IPS-18c (cell line): Measurements from ENCODE around the gene DGKH.
"Not testable (repeated sequence)": the region's sequence is repeated elsewhere in the genome, so short reads cannot be mapped to it uniquely, and the experiment has no call there.

ENCODE experiments used
- H3K4me3 ChIP-seq: 2 replicates; pipeline ENCODE4 v1.7.0; 2013; ENCODE audit warnings: low read depth, mild to moderate bottlenecking, low read length, moderate library complexity; ENCODE audit not compliant: insufficient read depth
- H3K9me3 ChIP-seq: one replicate; pipeline ENCODE4 v1.6.1; 2013; ENCODE audit warnings: mild to moderate bottlenecking, low read length, moderate library complexity; ENCODE audit not compliant: control insufficient read depth, insufficient read depth

Gene DGKH

DNA sequence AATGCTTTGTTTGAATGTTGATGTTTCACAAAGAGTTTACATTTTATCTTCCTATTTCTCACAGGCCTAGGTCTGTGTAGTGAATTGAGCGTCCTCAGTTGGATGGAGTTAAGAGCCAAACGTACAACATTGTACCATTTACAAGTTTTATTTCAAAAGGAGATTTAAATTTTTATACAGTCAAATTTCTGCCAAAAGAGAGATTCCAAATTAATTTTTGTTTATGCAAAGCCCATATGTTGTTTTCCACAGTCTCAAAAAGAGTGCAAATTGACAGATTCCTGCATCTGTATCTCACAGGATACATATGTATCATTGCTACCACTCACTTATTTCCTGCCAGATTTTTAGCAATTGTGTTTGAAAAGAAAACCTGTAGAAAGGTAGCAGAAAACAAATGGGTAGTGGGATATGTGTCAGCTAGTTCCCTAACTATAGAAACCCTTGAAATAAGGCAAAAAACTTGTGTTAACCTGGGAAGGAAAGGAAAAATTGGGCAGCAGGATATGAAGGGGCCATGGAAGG lies 46.1 kb downstream of the DGKH start:
- peaks cover under 1% of the 10 kb centered on the region for H3K9me3 ChIP-seq
- no peak overlapping the region for H3K4me3 ChIP-seq

DNA sequence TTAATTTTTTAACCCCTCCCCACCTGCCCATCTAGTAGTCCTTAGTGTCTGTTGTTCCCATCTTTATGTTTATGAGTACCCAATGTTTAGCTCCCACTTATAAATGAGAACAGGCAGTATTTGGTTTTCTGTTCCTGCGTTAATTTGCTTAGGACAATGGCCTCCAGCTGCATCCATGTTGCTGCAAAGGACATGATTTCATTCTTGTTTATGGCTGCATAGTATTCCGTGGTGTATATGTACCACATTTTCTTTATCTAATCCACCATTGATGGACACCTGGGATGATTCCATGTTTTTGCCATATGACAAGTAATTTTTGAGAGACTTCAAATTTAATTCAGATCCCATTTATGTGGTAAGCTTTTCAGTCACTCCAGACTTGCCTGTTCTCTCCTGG lies 47.8 kb downstream of the DGKH start:
- H3K9me3 ChIP-seq, H3K4me3 ChIP-seq: not testable (repeated sequence)

- Histone ChIP-seq H3K4me3 (no peak overlapping the region), H3K9me3 (no peaks in the 10 kb centered on the region)
These were observed 51.7 kb downstream of the DGKH start for GRCh38 chr13:42099962-42100675.

GRCh38 chr13:42100960-42101359 lies 52.5 kb downstream of the DGKH start:
- Histone ChIP-seq H3K9me3 (no peaks in the 10 kb centered on the region), H3K4me3 (no peak overlapping the region)

GRCh38 chr13:42101821-42102585 lies 53.6 kb downstream of the DGKH start:
- no peaks in the 10 kb centered on the region for H3K9me3 ChIP-seq
- no peak overlapping the region for H3K4me3 ChIP-seq

DNA sequence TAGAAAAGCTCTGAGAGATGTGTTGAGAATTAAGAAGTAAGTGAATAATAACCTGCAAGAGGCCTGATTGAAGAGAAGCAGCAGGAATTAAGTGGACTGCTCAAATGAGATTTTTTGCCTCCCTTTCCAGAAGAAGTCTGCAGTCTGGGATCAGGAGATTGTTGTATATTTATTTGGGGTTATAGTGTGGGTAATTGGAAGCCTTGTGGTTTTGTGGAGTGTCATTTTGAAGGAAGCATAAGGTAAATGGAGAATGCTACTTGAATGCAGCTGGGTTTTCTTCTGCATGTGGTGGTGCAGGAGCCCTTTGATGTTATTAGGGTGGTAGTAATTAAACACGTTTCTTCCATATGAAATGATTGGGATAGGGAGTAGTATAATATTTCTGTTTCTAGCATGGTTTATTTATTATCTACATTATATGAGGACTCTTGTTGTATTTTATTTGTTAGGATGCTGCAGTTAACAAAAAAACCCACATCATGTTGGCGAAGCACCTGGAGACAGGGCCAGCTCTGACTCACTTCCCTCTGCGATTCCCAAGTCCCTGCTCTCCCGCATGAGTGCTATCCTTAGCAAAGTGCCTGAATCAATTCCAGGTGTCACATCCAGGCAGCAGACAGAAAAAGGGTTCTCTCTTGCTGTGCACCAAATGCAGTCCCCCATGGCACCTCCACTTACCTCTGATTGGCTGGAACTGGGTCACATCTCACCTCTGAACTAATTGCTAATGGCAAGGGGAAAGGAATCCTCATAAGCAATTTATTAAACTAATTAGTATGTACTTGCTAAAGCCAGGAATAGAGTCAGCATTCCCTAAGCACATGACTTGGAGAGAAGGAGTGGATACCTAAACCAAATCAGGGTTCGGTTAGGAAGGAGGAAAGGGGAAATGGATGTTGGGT lies 54.8 kb downstream of the DGKH start:
- Histone ChIP-seq H3K4me3 (no peak overlapping the region), H3K9me3 (no peaks in the 10 kb centered on the region)

GRCh38 chr13:42106998-42107397 lies 58.5 kb downstream of the DGKH start:
- H3K9me3 ChIP-seq = no peaks in the 10 kb centered on the region
- no peak overlapping the region for H3K4me3 ChIP-seq

- H3K9me3 ChIP-seq = no peaks in the 10 kb centered on the region
- no peak overlapping the region for H3K4me3 ChIP-seq
These were observed 59.0 kb downstream of the DGKH start for GRCh38 chr13:42107421-42107820.

DNA sequence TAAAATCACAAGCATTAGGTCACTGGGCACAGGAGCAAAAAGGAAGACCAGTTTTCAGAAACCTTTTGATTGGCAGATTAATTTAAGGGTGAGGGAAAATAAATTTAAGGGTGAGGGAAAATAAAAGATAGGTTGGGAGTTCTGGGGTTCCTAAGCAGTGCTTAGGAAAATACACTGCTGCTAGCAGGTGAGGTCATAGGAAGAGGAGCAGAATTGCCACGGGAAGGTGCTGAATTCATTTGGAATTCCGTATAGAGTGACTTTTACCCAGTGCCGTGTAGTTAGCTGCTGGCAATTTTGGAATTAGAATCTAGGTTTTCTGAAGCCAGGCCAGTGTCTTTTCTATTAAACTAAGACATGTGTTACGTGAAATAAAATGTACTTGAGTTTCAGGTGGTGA lies 59.8 kb downstream of the DGKH start:
- Histone ChIP-seq H3K4me3 (no peak overlapping the region), H3K9me3 (no peaks in the 10 kb centered on the region)

GRCh38 chr13:42109957-42110356 lies 61.5 kb downstream of the DGKH start:
- Histone ChIP-seq H3K4me3 (no peak overlapping the region), H3K9me3 (no peaks in the 10 kb centered on the region)

DNA sequence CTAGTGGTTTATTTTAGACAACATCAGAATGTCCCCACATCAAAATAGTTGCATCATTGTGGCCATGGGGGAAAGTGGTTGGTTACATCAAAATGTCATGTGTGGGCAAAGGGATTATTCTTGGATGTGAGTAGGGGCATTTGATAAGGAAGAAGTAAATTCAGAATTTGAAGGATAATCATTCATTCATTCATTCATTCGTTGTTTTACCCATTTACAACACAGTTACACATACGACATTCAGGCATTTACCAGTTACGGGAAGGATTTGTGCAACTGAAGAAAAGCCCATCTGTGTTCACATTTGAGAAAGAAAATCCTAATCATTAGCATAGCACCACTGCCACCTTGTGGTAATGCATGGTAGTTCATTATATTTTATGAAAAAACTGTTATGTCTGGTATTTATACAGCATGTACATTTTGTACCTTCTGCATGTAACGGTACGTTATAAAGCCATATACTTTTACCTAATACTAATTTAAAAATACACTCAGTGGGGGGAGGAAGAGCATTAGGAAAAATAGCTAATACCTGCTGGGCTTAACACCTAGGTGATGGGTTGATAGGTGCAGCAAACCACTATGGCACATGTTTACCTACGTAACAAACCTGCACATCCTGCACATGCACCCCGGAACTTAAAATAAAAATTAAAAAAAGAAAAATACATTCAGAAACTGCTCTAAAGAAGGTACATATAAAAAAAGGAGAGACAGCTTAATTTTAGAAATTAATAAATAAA lies 62.1 kb downstream of the DGKH start:
- no peaks in the 10 kb centered on the region for H3K9me3 ChIP-seq
- no peak overlapping the region for H3K4me3 ChIP-seq

GRCh38 chr13:42112864-42113263 lies 64.4 kb downstream of the DGKH start:
- Histone ChIP-seq H3K9me3 (no peaks in the 10 kb centered on the region), H3K4me3 (no peak overlapping the region)

GRCh38 chr13:42113478-42113877 lies 65.0 kb downstream of the DGKH start:
- Histone ChIP-seq H3K4me3 (no peak overlapping the region), H3K9me3 (no peaks in the 10 kb centered on the region)

GRCh38 chr13:42114278-42114677 lies 65.8 kb downstream of the DGKH start:
- no peaks in the 10 kb centered on the region for H3K9me3 ChIP-seq
- no peak overlapping the region for H3K4me3 ChIP-seq

- Histone ChIP-seq H3K4me3 (no peak overlapping the region), H3K9me3 (no peaks in the 10 kb centered on the region)
These were observed 66.5 kb downstream of the DGKH start for GRCh38 chr13:42114912-42115311.

DNA sequence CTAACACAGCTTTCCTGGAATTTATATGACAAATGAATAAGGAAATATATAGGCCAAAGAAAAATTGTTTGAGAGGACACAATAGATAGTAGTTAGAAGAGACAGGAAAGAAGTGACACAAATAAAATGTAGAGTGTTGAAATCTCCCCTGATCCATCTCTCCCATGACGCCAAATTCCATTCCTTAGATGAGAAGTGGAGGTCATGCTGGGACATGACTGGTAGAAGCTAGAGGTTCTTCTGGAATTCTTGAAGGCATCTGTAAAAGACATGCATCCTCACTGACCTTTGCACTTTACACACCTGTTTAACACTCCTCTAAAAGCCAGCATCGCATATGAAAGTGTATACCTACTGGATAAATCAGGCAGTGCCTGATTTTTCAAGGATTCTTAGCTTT lies 67.8 kb downstream of the DGKH start:
- Histone ChIP-seq H3K4me3 (no peak overlapping the region), H3K9me3 (no peaks in the 10 kb centered on the region)

GRCh38 chr13:42119041-42119440 lies 70.6 kb downstream of the DGKH start:
- no peaks in the 10 kb centered on the region for H3K9me3 ChIP-seq
- no peak overlapping the region for H3K4me3 ChIP-seq
